Mucosa of gallbladder (tissue), 1 donor: ENCODE results near the gene CDKN3. TPM values are rescaled to one million over a fixed set of nuclear protein-coding genes. Genes with fewer than 3 reads are reported as not detected.
"Not testable (repeated sequence)": the region's sequence is repeated elsewhere in the genome, so short reads cannot be mapped to it uniquely, and the experiment has no call there.

Experiments
- DNase-seq: peaks from one replicate; pipeline ENCODE4 v3.0.0-alpha.2; 2020; ENCODE audit warnings: low spot score
- total RNA-seq: library from RNA; stranded (reverse); gene quantifications from one replicate; pipeline ENCODE4 v1.2.1, GENCODE V29; 2021
- donor health status: DM: no; HTN: no; CAD: no.

Gene CDKN3
- total RNA-seq, 1 donor from 2014 or later: 2.1 TPM

GRCh38 chr14:54424479-54424901 lies 27.7 kb downstream of the CDKN3 start:
- no peak for DNase-seq

DNA sequence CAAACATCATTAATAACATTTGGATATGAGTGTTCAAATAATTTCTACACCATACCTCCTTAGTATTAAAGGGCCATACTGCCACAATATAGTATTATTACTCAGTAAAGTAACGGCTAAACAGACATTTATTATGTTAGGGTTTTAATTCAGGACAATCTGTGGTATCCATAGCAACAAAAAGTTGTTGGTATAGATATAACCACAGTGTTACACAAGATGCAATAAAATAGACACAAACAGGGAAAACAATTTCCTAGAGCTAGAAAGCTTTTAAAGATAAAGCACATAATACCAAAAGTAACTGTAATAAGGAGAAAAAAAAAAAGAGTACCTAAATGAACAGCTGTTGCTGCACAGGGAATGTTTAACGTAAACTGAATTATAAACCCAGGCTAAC lies 28.3 kb downstream of the CDKN3 start:
- no peak for DNase-seq

GRCh38 chr14:54425537-54426274 lies 28.9 kb downstream of the CDKN3 start:
- no peak for DNase-seq

DNA sequence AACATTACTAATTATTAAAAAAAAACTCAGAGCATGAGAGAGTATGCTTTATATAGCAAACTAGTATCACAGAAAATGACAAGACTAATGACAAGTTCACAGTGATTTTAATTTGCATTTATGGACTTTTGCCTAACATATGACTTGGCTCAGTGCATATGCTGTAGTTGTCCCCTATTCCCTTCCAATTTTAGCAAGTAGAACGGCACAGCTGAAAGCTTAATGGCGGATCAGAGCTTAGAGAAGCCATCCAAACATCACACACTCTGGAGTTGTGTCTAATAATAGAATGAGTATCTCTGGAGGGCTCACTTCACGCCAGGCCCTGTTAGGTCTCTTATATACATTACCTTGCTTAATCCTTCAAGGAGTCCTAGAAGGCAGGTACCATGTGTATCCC lies 31.1 kb downstream of the CDKN3 start:
- DNase-seq: no peak

GRCh38 chr14:54428527-54428926 lies 31.7 kb downstream of the CDKN3 start:
- DNase-seq: no peak

DNA sequence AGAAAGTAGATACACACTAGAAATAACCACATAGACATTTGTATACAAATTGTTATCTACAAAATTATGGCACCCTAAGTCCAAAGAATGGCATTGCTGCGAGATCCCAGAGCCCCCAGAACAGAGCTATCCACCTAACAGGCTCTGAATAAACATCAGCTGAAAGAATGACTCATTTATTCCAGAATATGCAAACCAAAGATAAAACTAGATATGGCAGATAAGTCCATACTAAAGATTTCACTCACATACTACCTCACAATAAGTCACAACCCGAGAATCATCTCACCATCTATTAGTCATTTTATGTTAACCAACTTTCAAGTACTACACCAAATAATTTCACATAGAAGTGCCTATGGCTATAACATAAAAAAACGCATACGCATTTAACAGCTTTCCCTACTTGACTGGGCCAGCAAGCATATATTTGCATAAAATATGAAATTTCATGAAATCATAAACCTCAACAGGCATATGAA lies 38.7 kb downstream of the CDKN3 start:
- no peak for DNase-seq

GRCh38 chr14:54437954-54438353 lies 41.1 kb downstream of the CDKN3 start:
- not testable (repeated sequence) for DNase-seq

GRCh38 chr14:54438703-54439102 lies 41.9 kb downstream of the CDKN3 start:
- DNase-seq: no peak

DNA sequence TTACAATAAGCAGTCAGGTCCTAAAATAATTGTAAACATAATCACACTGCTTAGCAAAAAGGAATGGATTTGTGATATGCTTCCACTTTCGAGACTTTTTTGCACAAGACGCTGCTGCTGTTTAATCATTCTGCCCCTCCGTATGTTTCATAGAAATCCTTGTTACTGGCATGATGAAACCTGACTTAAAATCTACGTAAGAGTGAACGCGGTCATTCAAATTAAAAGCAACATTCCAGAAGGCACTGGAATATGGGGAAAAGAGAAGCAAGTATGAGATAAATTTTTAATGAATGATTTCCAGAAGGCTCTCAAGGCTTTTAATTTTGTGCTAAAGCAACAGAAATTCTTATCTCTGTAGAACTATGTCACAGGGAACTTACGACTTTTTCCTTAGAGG lies 43.2 kb downstream of the CDKN3 start:
- DNase-seq: no peak

DNA sequence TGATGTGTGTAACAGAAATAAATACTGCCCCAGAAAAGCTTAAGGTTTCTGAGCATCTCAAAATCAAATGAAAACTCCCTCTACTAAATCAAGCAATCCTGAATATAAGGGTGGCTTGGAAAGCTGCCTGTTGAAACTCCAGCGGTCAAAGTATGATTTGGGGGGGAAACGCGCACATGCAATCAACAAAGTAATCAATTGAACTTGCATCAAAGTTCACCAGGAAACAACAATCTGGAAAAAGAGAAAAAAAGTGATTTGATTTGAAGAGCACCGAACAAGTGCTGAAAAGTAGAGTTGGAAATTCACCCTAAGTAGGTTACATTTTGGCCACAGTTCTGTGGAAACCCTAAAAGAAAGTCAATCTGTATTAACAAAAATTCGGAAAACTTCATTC lies 43.7 kb downstream of the CDKN3 start:
- no peak for DNase-seq

GRCh38 chr14:54440873-54441868 lies 44.4 kb downstream of the CDKN3 start, which contains the start of gene CNIH1:
CNIH1 (minus strand) TSS chr14:54441374; CDS start chr14:54441327, 47 bp downstream.
- DNase-seq: peak; percentile 93

DNA sequence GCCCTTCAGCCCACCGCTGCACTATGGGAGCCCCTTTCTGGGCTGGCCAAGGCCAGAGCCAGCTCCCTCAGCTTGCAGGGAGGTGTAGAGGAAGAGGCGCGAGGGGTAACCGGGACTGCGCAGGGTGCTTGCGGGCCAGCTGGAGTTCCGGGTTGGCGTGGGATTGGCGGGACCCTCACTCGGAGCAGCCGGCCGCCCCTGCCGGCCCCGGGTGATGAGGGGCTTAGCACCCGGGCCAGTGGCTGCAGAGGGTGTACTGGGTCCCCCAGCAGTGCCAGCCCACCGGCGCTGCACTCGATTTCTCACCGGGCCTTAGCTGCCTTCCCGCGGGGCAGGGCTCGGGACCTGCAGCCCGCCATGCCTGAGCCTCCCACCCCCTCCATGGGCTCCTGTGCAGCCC lies 46.2 kb downstream of the CDKN3 start:
- not testable (repeated sequence) for DNase-seq

- DNase-seq: no peak
Measured at GRCh38 chr14:54443981-54444380, 47.2 kb downstream of the CDKN3 start.

DNA sequence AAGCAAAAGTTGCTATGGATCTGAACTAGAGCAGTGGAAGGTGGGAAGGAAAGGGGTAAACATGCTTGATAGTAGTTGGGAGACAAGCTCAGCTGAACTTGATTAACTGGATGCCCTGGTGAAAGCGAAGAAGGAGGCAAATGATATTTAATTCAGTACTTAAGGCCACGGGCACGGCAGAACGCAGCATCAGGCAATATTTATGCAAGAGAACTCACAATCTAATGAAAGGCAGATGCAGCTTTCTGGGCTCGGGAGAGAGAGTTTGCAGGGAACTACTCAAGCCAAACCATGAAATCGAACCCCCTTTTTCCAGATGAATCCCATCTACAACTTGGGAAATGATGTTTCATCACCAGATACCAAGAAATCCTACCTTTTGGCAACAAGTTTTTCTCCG lies 47.9 kb downstream of the CDKN3 start:
- no peak for DNase-seq

DNA sequence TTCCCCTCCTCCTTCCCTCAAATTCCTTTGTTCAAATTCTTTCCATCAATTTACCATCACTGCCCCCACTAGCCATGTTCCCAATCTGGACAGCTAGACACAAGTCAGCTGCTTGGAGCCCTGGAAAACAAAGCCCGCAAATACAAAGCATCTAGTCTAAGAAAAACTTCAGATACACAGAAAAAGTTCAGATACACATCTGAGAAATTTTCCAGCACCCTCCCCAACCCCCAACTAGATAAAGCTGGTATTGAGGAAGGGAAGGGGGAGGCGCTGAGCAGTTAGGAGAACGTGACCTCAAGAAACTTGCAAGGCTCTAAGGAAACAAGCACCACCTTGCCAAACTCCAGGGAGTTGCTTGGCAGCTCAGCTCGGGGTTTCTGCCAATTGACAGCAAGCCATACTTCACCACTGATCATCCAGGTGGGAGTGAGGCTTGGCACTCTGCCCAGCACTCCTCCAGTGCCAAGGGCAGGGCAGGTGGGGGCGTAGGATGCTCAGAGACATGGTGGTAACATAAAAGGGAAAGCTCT lies 49.4 kb downstream of the CDKN3 start:
- DNase-seq: no peak

DNA sequence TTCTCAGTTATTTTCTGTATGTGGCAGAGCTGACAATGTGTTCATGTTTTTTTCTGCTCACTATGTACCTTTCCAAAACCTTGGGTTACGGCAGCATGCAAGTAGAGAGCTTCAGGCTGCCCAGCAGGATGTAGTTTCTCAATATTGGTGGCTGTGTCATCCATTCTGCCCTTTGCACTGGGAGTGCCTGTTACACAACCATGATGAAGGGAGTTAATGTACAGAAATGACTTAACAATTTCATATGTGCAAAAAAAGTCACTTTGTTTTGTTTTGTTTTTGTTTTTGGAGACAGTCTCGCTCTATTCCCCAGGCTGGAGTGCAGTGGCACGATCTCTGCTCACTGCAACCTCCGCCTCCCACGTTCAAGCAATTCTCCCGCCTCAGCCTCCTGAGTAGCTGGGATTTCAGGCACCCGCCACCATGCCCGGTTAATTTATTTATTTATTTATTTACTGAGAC lies 50.5 kb downstream of the CDKN3 start:
- peak; percentile 51 for DNase-seq

DNA sequence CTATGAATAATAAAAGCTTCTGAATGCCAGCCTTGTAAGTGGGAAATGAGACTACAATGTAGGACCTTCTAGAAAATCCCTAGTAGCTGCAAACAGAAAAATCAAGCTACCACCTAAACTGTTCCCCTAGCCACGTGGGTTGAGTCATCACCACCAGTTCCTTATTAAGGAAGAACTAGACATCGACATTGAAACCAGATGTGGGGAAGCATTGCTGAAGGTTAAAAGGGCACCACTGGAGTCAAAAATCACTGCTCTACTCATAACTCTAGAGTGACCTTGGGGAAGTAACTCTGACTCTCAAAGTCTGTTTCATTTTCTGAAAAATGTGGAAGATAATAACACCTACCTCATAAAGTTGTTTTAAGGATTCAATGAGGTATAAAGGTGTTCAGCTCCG lies 53.7 kb downstream of the CDKN3 start:
- no peak for DNase-seq

GRCh38 chr14:54451121-54451601 lies 54.4 kb downstream of the CDKN3 start:
- no peak for DNase-seq

- no peak for DNase-seq
Measured at GRCh38 chr14:54451961-54452360, 55.2 kb downstream of the CDKN3 start.

DNA sequence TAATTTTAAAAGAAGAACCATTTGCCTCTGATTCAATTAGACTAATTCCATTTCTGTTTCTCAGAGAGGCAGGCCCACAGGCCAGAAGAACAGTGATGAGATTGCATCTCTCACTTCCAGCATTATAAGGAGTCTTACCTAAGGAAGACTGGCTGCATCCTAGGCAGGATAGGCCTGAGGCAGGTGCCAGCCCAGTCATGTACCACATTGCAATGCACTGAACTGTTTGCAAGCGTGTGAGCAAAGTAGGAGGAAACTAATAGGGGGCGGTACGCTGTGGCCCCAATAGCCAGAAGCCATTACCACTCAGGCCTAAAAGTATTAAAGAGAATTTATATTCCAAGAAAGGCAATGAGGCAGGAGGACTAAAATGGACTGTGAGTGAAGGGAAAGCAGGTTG lies 56.4 kb downstream of the CDKN3 start:
- no peak for DNase-seq

DNA sequence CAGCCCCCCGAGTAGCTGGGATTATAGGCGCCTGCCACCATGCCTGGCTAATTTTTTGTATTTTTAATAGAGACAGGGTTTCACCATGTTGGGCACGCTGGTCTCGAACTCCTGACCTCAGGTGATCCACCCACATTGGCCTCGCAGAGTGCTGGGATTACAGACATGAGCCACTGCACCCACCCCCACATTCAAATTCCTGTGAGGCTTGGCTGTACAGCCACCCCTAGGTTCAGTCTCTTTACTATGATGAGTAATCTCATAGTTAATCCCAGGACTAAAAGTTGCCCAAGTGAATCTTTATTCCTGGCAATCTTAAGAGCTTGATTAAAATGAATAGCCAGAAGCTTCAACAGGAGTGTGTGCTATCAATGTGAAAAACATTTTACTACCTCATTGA lies 57.2 kb downstream of the CDKN3 start:
- not testable (repeated sequence) for DNase-seq

GRCh38 chr14:54455363-54455762 lies 58.6 kb downstream of the CDKN3 start:
- no peak for DNase-seq
